CD4-positive, alpha-beta memory T cell (primary cell): ENCODE measurements around the gene ZNF836. TPM values are rescaled to one million over a fixed set of nuclear protein-coding genes. Genes with fewer than 3 reads are reported as not detected.

Experiments used
- polyA plus RNA-seq, 2 donors: library from polyadenylated mRNA; unstranded; fragments of 300-500 nt; fragmentation: Illumina TruSeq; gene quantifications; one replicate each; pipeline ENCODE4 v1.2.3, GENCODE V29; 2021
- total RNA-seq, 2 experiments: library from RNA; stranded (reverse); gene quantifications; one replicate each; pipeline ENCODE4 v1.2.3, GENCODE V29; 2021

ZNF836 gene
- total and polyA plus RNA-seq, 4 experiments from 2014 or later: 4.6 to 54.7 (median 32.7) TPM

Other genes starting within 250 kb of the ZNF836 start
- gene ZNF613, start 244.1 kb downstream of the ZNF836 start, total RNA-seq: 1 to 10 TPM; 8.0 to 8.9 TPM
- 1 to 10 TPM; 3.9 to 5.8 TPM for gene ZNF613, start 244.1 kb downstream of the ZNF836 start, polyA plus RNA-seq
- gene ZNF350, start 184.8 kb downstream of the ZNF836 start, total RNA-seq: 10 to 100 TPM; 37.0 to 38.9 TPM
- gene ZNF350, start 184.8 kb downstream of the ZNF836 start, polyA plus RNA-seq: 10 to 100 TPM; 22.4 to 24.9 TPM
- 10 to 100 TPM; 21.5 to 22.4 TPM for gene ZNF615, start 163.4 kb downstream of the ZNF836 start, total RNA-seq
- 10 to 100 TPM in 1 of 2 donors, 1 to 10 TPM in 1; 6.5 to 10.3 TPM for gene ZNF615, start 163.4 kb downstream of the ZNF836 start, polyA plus RNA-seq
- 10 to 100 TPM; 12.3 TPM for gene ZNF614, start 143.2 kb downstream of the ZNF836 start, total RNA-seq
- 1 to 10 TPM; 1.9 to 6.1 TPM for gene ZNF614, start 143.2 kb downstream of the ZNF836 start, polyA plus RNA-seq
- gene ZNF432, start 122.8 kb downstream of the ZNF836 start, total RNA-seq: 10 to 100 TPM; 23.4 to 23.9 TPM
- 1 to 10 TPM; 2.2 to 5.9 TPM for gene ZNF432, start 122.8 kb downstream of the ZNF836 start, polyA plus RNA-seq
- gene ZNF841, start 75.9 kb downstream of the ZNF836 start, total RNA-seq: 10 to 100 TPM; 48.0 to 56.0 TPM
- 1 to 10 TPM; 2.3 to 5.0 TPM for gene ZNF841, start 75.9 kb downstream of the ZNF836 start, polyA plus RNA-seq
- gene ZNF616, start 31.7 kb downstream of the ZNF836 start, total RNA-seq: 10 to 100 TPM; 18.6 to 19.0 TPM
- gene ZNF616, start 31.7 kb downstream of the ZNF836 start, polyA plus RNA-seq: 1 to 10 TPM in 1 of 2 donors, under 1 TPM in 1; 0.69 to 7.2 TPM
- 100 to 1,000 TPM; 166 to 175 TPM for gene PPP2R1A, start 18.4 kb upstream of the ZNF836 start, total RNA-seq
- 100 to 1,000 TPM; 179 to 185 TPM for gene PPP2R1A, start 18.4 kb upstream of the ZNF836 start, polyA plus RNA-seq
- 10 to 100 TPM; 53.6 to 54.1 TPM for gene ZNF766, start 98.0 kb upstream of the ZNF836 start, total RNA-seq
- 10 to 100 TPM; 57.7 to 61.7 TPM for gene ZNF766, start 98.0 kb upstream of the ZNF836 start, polyA plus RNA-seq
- 10 to 100 TPM; 26.7 to 26.9 TPM for gene ZNF480, start 125.5 kb upstream of the ZNF836 start, total RNA-seq
- 10 to 100 TPM; 12.4 to 29.5 TPM for gene ZNF480, start 125.5 kb upstream of the ZNF836 start, polyA plus RNA-seq
- gene ZNF610, start 164.6 kb upstream of the ZNF836 start, total RNA-seq: 1 to 10 TPM; 4.8 to 6.0 TPM
- 1 to 10 TPM; 1.1 to 1.2 TPM for gene ZNF610, start 164.6 kb upstream of the ZNF836 start, polyA plus RNA-seq
- gene ZNF880, start 198.3 kb upstream of the ZNF836 start, total RNA-seq: 10 to 100 TPM; 31.2 to 33.5 TPM
- 10 to 100 TPM; 29.2 to 29.9 TPM for gene ZNF880, start 198.3 kb upstream of the ZNF836 start, polyA plus RNA-seq
- gene ZNF528, start 226.2 kb upstream of the ZNF836 start, total RNA-seq: 10 to 100 TPM; 44.6 to 49.9 TPM
- gene ZNF528, start 226.2 kb upstream of the ZNF836 start, polyA plus RNA-seq: 1 to 10 TPM; 7.2 to 8.6 TPM